H1 (cell line): ENCODE measurements around the gene ERMARD. TPM values are rescaled to one million over a fixed set of nuclear protein-coding genes. Genes with fewer than 3 reads are reported as not detected.

Experiments
- CTCF ChIA-PET: fragments of 300-600 bp; sonication (Branson Sonifier 250); formaldehyde crosslinking; loops from one replicate; lab custom pipeline; 2021; ENCODE audit not compliant: partially characterized antibody; lab: Charles Lee
- POLR2A ChIA-PET: fragments of 300-600 bp; sonication (Branson Sonifier 250); formaldehyde crosslinking; loops from one replicate; lab custom pipeline; 2021; ENCODE audit warnings: inconsistent platforms; ENCODE audit not compliant: partially characterized antibody; lab: Charles Lee
- DNase-seq, 2 experiments: peaks; one replicate each; pipeline versions ENCODE4 v3.0.0 to v3.0.0-alpha.2; 2010 to 2022; ENCODE audit warnings: low spot score in 2 of 2, low read depth in 1 of 2, mixed read lengths in 1 of 2
- FAIRE-seq: peaks from 2 replicates; lab custom pipeline; 2011; peaks lifted over from hg19 to GRCh38; lab: Jason Lieb, UNC
- H2AFZ ChIP-seq: 2 replicates; pipeline ENCODE4 v1.8.1; 2012; ENCODE audit warnings: low read length, inconsistent platforms
- H2AK5ac ChIP-seq: 2 replicates; pipeline ENCODE4 v1.6.1; 2013; ENCODE audit warnings: low read depth, low read length
- H2BK120ac ChIP-seq: replicated peaks from 2 replicates; pipeline ENCODE3; 2013; ENCODE audit warnings: low read depth, low read length, inconsistent platforms
- H2BK12ac ChIP-seq: 2 replicates; pipeline ENCODE4 v1.6.1; 2013; ENCODE audit warnings: low read depth, low read length
- H2BK15ac ChIP-seq: 2 replicates; pipeline ENCODE4 v1.6.1; 2013; ENCODE audit warnings: low read length
- H2BK20ac ChIP-seq: 2 replicates; pipeline ENCODE4 v1.6.1; 2013; ENCODE audit warnings: low read length
- H2BK5ac ChIP-seq: 2 replicates; pipeline ENCODE4 v1.6.1; 2013; ENCODE audit warnings: low read depth, low read length
- H3K14ac ChIP-seq: 2 replicates; pipeline ENCODE4 v1.6.1; 2013; ENCODE audit warnings: inconsistent platforms; ENCODE audit not compliant: insufficient read length
- H3K18ac ChIP-seq: 2 replicates; pipeline ENCODE4 v1.6.1; 2013; ENCODE audit warnings: low read length; ENCODE audit errors: extremely low read depth
- H3K23ac ChIP-seq: 2 replicates; pipeline ENCODE4 v1.6.1; 2013; ENCODE audit warnings: inconsistent platforms; ENCODE audit not compliant: insufficient read length
- H3K23me2 ChIP-seq: 2 replicates; pipeline ENCODE4 v1.6.1; 2013; ENCODE audit warnings: low read depth, low read length
- H3K27ac ChIP-seq: 2 replicates; pipeline ENCODE4 v1.6.1; 2011; ENCODE audit warnings: low read depth, low read length, inconsistent platforms
- H3K27me3 ChIP-seq, 4 experiments: replicated peaks in 1 of 4; 1 replicate in 1 of 4; 2 replicates in 3 of 4; pipeline versions ENCODE4 v1.6.1 to v1.8.1; 2011 to 2013; ENCODE audit warnings: low read length in 3 of 4, mild to moderate bottlenecking in 3 of 4, inconsistent platforms in 2 of 4, mixed read lengths in 2 of 4, moderate library complexity in 1 of 4; ENCODE audit not compliant: control insufficient read depth in 3 of 4, insufficient read depth in 3 of 4; ENCODE audit errors: extremely low read depth in 1 of 4
- H3K36me3 ChIP-seq, 4 experiments: 2 replicates each; pipeline versions ENCODE4 v1.6.1 to v1.8.1; 2011 to 2013; ENCODE audit warnings: mild to moderate bottlenecking in 4 of 4, low read length in 3 of 4, moderate library complexity in 2 of 4, control low read depth in 1 of 4, inconsistent platforms in 1 of 4; ENCODE audit not compliant: insufficient read depth in 4 of 4, control insufficient read depth in 2 of 4
- H3K4ac ChIP-seq: replicated peaks from 2 replicates; pipeline ENCODE3; 2013; ENCODE audit warnings: low read length, low read depth, mixed read lengths, inconsistent platforms; ENCODE audit not compliant: insufficient read length
- H3K4me1 ChIP-seq, 4 experiments: replicated peaks in 1 of 4; 1 replicate in 1 of 4; 2 replicates in 3 of 4; pipeline versions ENCODE4 v1.6.1 to v1.8.1; 2011 to 2013; ENCODE audit warnings: low read length in 3 of 4, inconsistent platforms in 2 of 4, mixed read lengths in 1 of 4; ENCODE audit not compliant: insufficient read depth in 4 of 4, control insufficient read depth in 3 of 4
- H3K4me2 ChIP-seq, 2 experiments: 2 replicates each; pipeline versions ENCODE4 v1.6.1 to v1.8.1; 2011 to 2013; ENCODE audit warnings: low read depth in 2 of 2, low read length in 2 of 2, control low read depth in 1 of 2, inconsistent platforms in 1 of 2, mild to moderate bottlenecking in 1 of 2; ENCODE audit not compliant: insufficient read depth in 1 of 2
- H3K4me3 ChIP-seq, 4 experiments: fragments of 200-600, 300-600 bp in 1 of 4; sonication (generic), shearing (Covaris generic), sonication (Bioruptor Twin) in 1 of 4; 2 replicates each; pipeline versions ENCODE4 v1.5.1 to v1.8.1; 2011 to 2016; ENCODE audit warnings: low read length in 4 of 4, low read depth in 3 of 4, control low read depth in 2 of 4, inconsistent platforms in 2 of 4, mild to moderate bottlenecking in 2 of 4, mixed read lengths in 1 of 4, moderate library complexity in 1 of 4; ENCODE audit not compliant: insufficient read depth in 2 of 4; ENCODE audit errors: extremely low read depth in 1 of 4
- H3K56ac ChIP-seq: replicated peaks from 2 replicates; pipeline ENCODE3; 2013; ENCODE audit warnings: low read depth, mild to moderate bottlenecking, mixed read lengths, low read length, inconsistent platforms; ENCODE audit not compliant: insufficient read length
- H3K79me1 ChIP-seq: 2 replicates; pipeline ENCODE4 v1.6.1; 2013; ENCODE audit warnings: low read depth, low read length, control low read depth
- H3K79me2 ChIP-seq, 2 experiments: 2 replicates each; pipeline versions ENCODE4 v1.6.1 to v1.8.1; 2012 to 2013; ENCODE audit warnings: low read length in 2 of 2, mild to moderate bottlenecking in 2 of 2, inconsistent platforms in 1 of 2; ENCODE audit not compliant: insufficient read depth in 2 of 2, control insufficient read depth in 1 of 2
- H3K9ac ChIP-seq, 4 experiments: replicated peaks in 1 of 4; 1 replicate in 1 of 4; 2 replicates in 3 of 4; pipeline versions ENCODE4 v1.6.1 to v1.8.1; 2011 to 2013; ENCODE audit warnings: low read depth in 3 of 4, low read length in 3 of 4, control low read depth in 2 of 4, mild to moderate bottlenecking in 2 of 4, moderate library complexity in 2 of 4, inconsistent platforms in 1 of 4; ENCODE audit errors: extremely low read depth in 1 of 4
- H3K9me3 ChIP-seq, 2 experiments: 2 replicates each; pipeline versions ENCODE4 v1.6.1 to v1.8.1; 2012 to 2013; ENCODE audit warnings: mild to moderate bottlenecking in 2 of 2, moderate library complexity in 2 of 2, control low read depth in 1 of 2, inconsistent platforms in 1 of 2, low read depth in 1 of 2, low read length in 1 of 2, mixed read lengths in 1 of 2; ENCODE audit not compliant: insufficient read depth in 2 of 2
- H4K20me1 ChIP-seq, 2 experiments: replicated peaks in 1 of 2; 2 replicates each; pipeline versions ENCODE3 to v1.8.1; 2011 to 2013; ENCODE audit warnings: inconsistent platforms in 2 of 2, low read length in 2 of 2, mild to moderate bottlenecking in 1 of 2; ENCODE audit not compliant: insufficient read depth in 2 of 2, control insufficient read depth in 1 of 2
- H4K5ac ChIP-seq: 2 replicates; pipeline ENCODE4 v1.6.1; 2013; ENCODE audit warnings: low read length, low read depth, mixed read lengths, inconsistent platforms; ENCODE audit not compliant: insufficient read length
- H4K8ac ChIP-seq: 2 replicates; pipeline ENCODE4 v1.8.0; 2013; ENCODE audit warnings: mild to moderate bottlenecking, moderate library complexity, low read length, inconsistent platforms; ENCODE audit not compliant: insufficient read depth; ENCODE audit errors: extremely low read depth
- H4K91ac ChIP-seq: replicated peaks from 2 replicates; pipeline ENCODE3; 2013; ENCODE audit warnings: low read length, mixed read lengths, inconsistent platforms; ENCODE audit not compliant: insufficient read length
- BACH1 ChIP-seq: IDR thresholded peaks from 2 replicates; pipeline ENCODE4 v1.6.1; 2012; ENCODE audit warnings: low read length, improper control_type of control experiment
- BCL11A ChIP-seq, 2 experiments: IDR thresholded peaks; one replicate each; pipeline ENCODE4 v1.6.1; 2011; ENCODE audit warnings: low read depth in 2 of 2, low read length in 2 of 2, mild to moderate bottlenecking in 2 of 2
- GTF2F1 ChIP-seq: IDR thresholded peaks from 2 replicates; pipeline ENCODE4 v1.6.1; 2012; ENCODE audit warnings: low read depth, low read length, improper control_type of control experiment, borderline replicate concordance
- HDAC2 ChIP-seq, 2 experiments: fragments of 300-600 bp in 1 of 2; sonication (generic) in 1 of 2; IDR thresholded peaks; 2 replicates each; pipeline ENCODE4 v1.6.1; 2011 to 2012; ENCODE audit warnings: low read depth in 2 of 2, low read length in 2 of 2, mild to moderate bottlenecking in 2 of 2, moderate library complexity in 2 of 2, borderline replicate concordance in 1 of 2, inconsistent platforms in 1 of 2
- HDAC6 ChIP-seq: IDR thresholded peaks from one replicate; pipeline ENCODE4 v1.7.1; 2012; ENCODE audit warnings: low read depth, mild to moderate bottlenecking, inconsistent platforms, low read length, moderate library complexity
- KDM5A ChIP-seq: fragments of 200-600 bp; IDR thresholded peaks from 2 replicates; pipeline ENCODE4 v1.7.1; 2012; ENCODE audit warnings: mild to moderate bottlenecking, low read length, inconsistent platforms, mixed read lengths
- MAFK ChIP-seq: IDR thresholded peaks from 2 replicates; pipeline ENCODE4 v1.6.1; 2012; ENCODE audit warnings: low read depth, mild to moderate bottlenecking, improper control_type of control experiment, low read length
- SRF ChIP-seq: IDR thresholded peaks from 2 replicates; pipeline ENCODE4 v1.6.1; 2011; ENCODE audit warnings: mild to moderate bottlenecking, low read depth, low read length, moderate library complexity
- SUZ12 ChIP-seq: fragments of 200-600 bp; sonication (generic); IDR thresholded peaks from 2 replicates; pipeline ENCODE4 v1.6.1; 2012; ENCODE audit warnings: mild to moderate bottlenecking, inconsistent platforms, low read length, moderate library complexity, mixed read lengths
- TEAD4 ChIP-seq: IDR thresholded peaks from 2 replicates; pipeline ENCODE4 v1.6.1; 2012; ENCODE audit warnings: low read depth, low read length, inconsistent platforms, mixed read lengths
- whole genome bisulfite sequencing, 2 experiments: shearing (Covaris generic) in 1 of 2; methylation state at CpG; one replicate each; pipeline versions ENCODE4 v1.1.6 to v1.1.7; 2013 to 2015; ENCODE audit warnings: low lambda C conversion rate in 2 of 2, mixed read lengths in 2 of 2, inconsistent platforms in 1 of 2, low coverage in 1 of 2, missing lambda C conversion rate in 1 of 2; ENCODE audit not compliant: insufficient replicate concordance in 2 of 2, insufficient coverage in 1 of 2, insufficient read length in 1 of 2; ENCODE audit errors: extremely low coverage in 1 of 2, missing lambda C conversion rate in 1 of 2; 5-methylcytosine and 5-hydroxymethylcytosine counted together
- polyA plus RNA-seq, 7 experiments: library from polyadenylated mRNA; depleted of rRNA in 3 of 7; stranded (reverse) in 5 of 7; unstranded in 2 of 7; fragments of >200 nt in 5 of 7; fragments of 200-250 nt in 2 of 7; gene quantifications; 1 replicate in 5 of 7; 2 replicates in 1 of 7; 4 replicates in 1 of 7; pipeline versions ENCODE4 v1.2.1 to v1.2.3, GENCODE V29; 2011 to 2013; ENCODE audit warnings: missing spikeins in 2 of 7, mixed read lengths in 2 of 7
- total RNA-seq: library from RNA; stranded (reverse); fragmentation: NEBNext Ultra II Directional; extraction: Animal tissue kit (Norgen Biotek cat#: 25700); gene quantifications from 2 replicates; pipeline ENCODE4 v1.2.1, GENCODE V29; 2021
- TF ChIP-seq, protein P1 (sequence below), 3 experiments: IDR thresholded peaks; 1 replicate in 2 of 3; 2 replicates in 1 of 3; pipeline versions ENCODE4 v1.5.1 to v1.6.1; 2011; ENCODE audit warnings: low read length in 3 of 3, mild to moderate bottlenecking in 3 of 3, inconsistent platforms in 2 of 3, low read depth in 1 of 3, moderate library complexity in 1 of 3; ENCODE audit not compliant: insufficient read depth in 1 of 3; ENCODE audit errors: control extremely low read depth in 1 of 3

ERMARD gene
- total and polyA plus RNA-seq, 2 of the 8 experiments (the other 6 are each of a cell fraction or from before 2014, with no cell fraction given) = 12.2 to 25.6 TPM

GRCh38 chr6:169824021-169824420 is 72.6 kb downstream of the ERMARD start:
- Histone ChIP-seq H2BK5ac (no peak overlapping the region), H3K4me1 (peaks cover 2 to 11% (median 6%) of the 10 kb centered on the region in 4 experiments), H2BK120ac (no peak overlapping the region), H4K5ac (no peak overlapping the region), H3K27me3 (0 out of 7 replicates have a peak, but pooled peaks cover 0 to 3% (median 0%) of the 10 kb centered on the region in 4 experiments), H2AFZ (no peak overlapping the region), H2BK15ac (no peak overlapping the region), H3K4me2 (no peak overlapping the region), H4K20me1 (no peaks in the 10 kb centered on the region), H3K4me3 (no peak overlapping the region), H3K36me3 (no peaks in the 10 kb centered on the region), H2BK20ac (no peak overlapping the region), H4K91ac (no peak overlapping the region), H3K56ac (no peak overlapping the region), H3K9ac (no peak overlapping the region), H3K27ac (no peak overlapping the region), H2AK5ac (no peak overlapping the region), H3K14ac (no peak overlapping the region), H3K18ac (no peak overlapping the region), H2BK12ac (no peak overlapping the region), H3K23ac (no peak overlapping the region), H3K79me1 (no peaks in the 10 kb centered on the region), H3K9me3 (peaks cover 11 to 14% of the 10 kb centered on the region in 2 experiments; a peak in 3 of 4 replicates), H3K79me2 (no peaks in the 10 kb centered on the region), H3K23me2 (no peaks in the 10 kb centered on the region), H4K8ac (no peak overlapping the region), H3K4ac (no peak overlapping the region)
- 87% methylated on average over 9 of the region's 9 CpGs; no CpG with 5 or more reads in 1 of the 2 experiments for WGBS, 2 experiments
- DNase-seq (peak in 1 of 2 experiments; percentile 30), FAIRE-seq (no peak)
- ChIA-PET CTCF (interaction anchor here (0.6 to 3.7 kb wide), 5 partner anchors 9 to 34 kb away, joined by 3 to 25 read pairs (median 4); no protein-coding TSS in a partner anchor), POLR2A (no interaction called here)
- no peak for TF ChIP-seq MAFK
- TF ChIP-seq, protein P1, sequence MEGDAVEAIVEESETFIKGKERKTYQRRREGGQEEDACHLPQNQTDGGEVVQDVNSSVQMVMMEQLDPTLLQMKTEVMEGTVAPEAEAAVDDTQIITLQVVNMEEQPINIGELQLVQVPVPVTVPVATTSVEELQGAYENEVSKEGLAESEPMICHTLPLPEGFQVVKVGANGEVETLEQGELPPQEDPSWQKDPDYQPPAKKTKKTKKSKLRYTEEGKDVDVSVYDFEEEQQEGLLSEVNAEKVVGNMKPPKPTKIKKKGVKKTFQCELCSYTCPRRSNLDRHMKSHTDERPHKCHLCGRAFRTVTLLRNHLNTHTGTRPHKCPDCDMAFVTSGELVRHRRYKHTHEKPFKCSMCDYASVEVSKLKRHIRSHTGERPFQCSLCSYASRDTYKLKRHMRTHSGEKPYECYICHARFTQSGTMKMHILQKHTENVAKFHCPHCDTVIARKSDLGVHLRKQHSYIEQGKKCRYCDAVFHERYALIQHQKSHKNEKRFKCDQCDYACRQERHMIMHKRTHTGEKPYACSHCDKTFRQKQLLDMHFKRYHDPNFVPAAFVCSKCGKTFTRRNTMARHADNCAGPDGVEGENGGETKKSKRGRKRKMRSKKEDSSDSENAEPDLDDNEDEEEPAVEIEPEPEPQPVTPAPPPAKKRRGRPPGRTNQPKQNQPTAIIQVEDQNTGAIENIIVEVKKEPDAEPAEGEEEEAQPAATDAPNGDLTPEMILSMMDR (IDR thresholded peaks at IDR 0.05; ENCODE audit: control extremely low read depth in 1 of 3, insufficient read depth in 1 of 3, low read depth in 1 of 3, low read length in 3 of 3) = no peak
- TF ChIP-seq HDAC6 = no peak
- TF ChIP-seq TEAD4 = no peak
- TF ChIP-seq BACH1 = no peak
- TF ChIP-seq SUZ12 = no peak
- TF ChIP-seq KDM5A = no peak
- TF ChIP-seq SRF = no peak
- no peak for TF ChIP-seq HDAC2 (IDR thresholded peaks at IDR 0.05; ENCODE audit: borderline replicate concordance in 1 of 2, low read depth in 2 of 2, low read length in 2 of 2)
- no peak for TF ChIP-seq GTF2F1
- no peak for TF ChIP-seq BCL11A (IDR thresholded peaks at IDR 0.05; ENCODE audit: low read depth in 2 of 2, low read length in 2 of 2)
